GM12873 (cell line): Measurements from ENCODE around the gene TMC6.

Experiments used
- CTCF ChIP-seq: IDR thresholded peaks from 2 replicates; pipeline ENCODE4 v1.5.1; 2012; ENCODE audit warnings: low read depth, mild to moderate bottlenecking, moderate library complexity, low read length, control low read depth; ENCODE audit not compliant: insufficient read depth; ENCODE audit errors: missing control alignments

The TMC6 gene

GRCh38 chr17:78072961-78073360 is 55.6 kb downstream of the TMC6 start:
- TF ChIP-seq CTCF, result no peak

GRCh38 chr17:78069695-78070094 is 58.9 kb downstream of the TMC6 start:
- no peak for TF ChIP-seq CTCF

- TF ChIP-seq CTCF, result no peak
These were observed 63.8 kb downstream of the TMC6 start for GRCh38 chr17:78064708-78065107.

DNA sequence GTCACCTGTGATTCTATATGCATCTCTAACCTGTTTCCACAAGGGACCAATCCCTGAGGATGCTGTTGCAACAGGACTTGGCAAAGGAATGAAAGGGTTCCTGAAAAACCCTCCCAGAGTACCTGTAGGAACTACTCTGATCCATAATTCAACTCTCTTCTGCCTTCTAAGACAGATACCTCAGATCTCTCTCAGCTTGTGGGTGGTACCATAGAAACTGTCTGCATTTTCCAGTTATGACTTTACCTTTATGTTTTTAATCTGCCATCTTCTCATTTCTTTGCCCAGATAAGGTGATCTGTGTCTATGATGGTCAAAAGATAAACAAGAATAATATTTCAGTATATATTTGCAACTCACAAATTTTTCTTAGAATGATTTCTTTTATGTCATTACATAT is 65.1 kb downstream of the TMC6 start:
- TF ChIP-seq CTCF, result no peak

DNA sequence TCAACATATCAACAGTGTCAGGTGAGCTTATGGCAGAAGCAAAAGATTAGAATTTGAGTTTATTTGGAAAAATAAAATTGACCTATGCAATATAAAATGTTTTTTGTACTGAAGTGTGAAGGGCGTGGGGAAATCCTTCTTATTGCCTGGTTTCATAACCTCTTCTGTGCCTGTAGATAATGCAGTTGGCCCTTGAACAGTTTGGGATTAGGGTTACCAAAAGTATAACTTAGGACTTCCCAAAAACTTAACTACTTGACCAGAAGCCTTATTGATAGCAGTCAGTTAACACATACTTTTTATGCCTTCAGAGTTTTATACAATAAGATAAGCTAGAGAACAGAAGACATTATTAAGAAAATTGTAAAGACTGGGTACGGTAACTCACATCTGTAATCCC is 66.0 kb downstream of the TMC6 start:
- no peak for TF ChIP-seq CTCF
